Measurements from ENCODE around the gene RBM33. TPM values are rescaled to one million over a fixed set of nuclear protein-coding genes. Genes with fewer than 3 reads are reported as not detected.

RBM33 gene
- total and polyA plus RNA-seq, 2 of the 13 experiments (the other 11 are each of a cell fraction or from before 2014, with no cell fraction given) = 12.4 to 28.9 TPM

- TF ChIP-seq ZNF687 (CRISPR knock-in tag; IDR thresholded peaks at IDR 0.05) (no peak), ZZZ3 (CRISPR knock-in tag; IDR thresholded peaks at IDR 0.05; ENCODE audit: borderline replicate concordance) (no peak), SMARCE1 (IDR thresholded peaks at IDR 0.05; ENCODE audit: borderline replicate concordance) (no peak), SKI (IDR thresholded peaks at IDR 0.05; ENCODE audit: partially characterized antibody) (no peak), NCOA2 (CRISPR knock-in tag; IDR thresholded peaks at IDR 0.05) (no peak), TOE1 (CRISPR knock-in tag; IDR thresholded peaks at IDR 0.05) (no peak), ZNF674 (CRISPR knock-in tag; IDR thresholded peaks at IDR 0.05; ENCODE audit: low read depth) (no peak), ZNF577 (CRISPR knock-in tag; IDR thresholded peaks at IDR 0.05; ENCODE audit: borderline replicate concordance, low read depth) (no peak), HMG20A (CRISPR knock-in tag; IDR thresholded peaks at IDR 0.05; ENCODE audit: borderline replicate concordance) (no peak), ZNF75D (CRISPR knock-in tag; IDR thresholded peaks at IDR 0.05; ENCODE audit: borderline replicate concordance) (no peak), ISL2 (CRISPR knock-in tag; IDR thresholded peaks at IDR 0.05) (no peak), E2F5 (CRISPR knock-in tag; conservative IDR thresholded peaks at IDR 0.05) (no peak), ZFP36L1 (CRISPR knock-in tag; IDR thresholded peaks at IDR 0.05) (no peak), CREM (IDR thresholded peaks at IDR 0.05) (no peak), CREM (CRISPR knock-in tag; IDR thresholded peaks at IDR 0.05) (no peak), ZNF720 (CRISPR knock-in tag; IDR thresholded peaks at IDR 0.05) (no peak)
Observed at GRCh38 chr7:155737590-155737989, 93.1 kb downstream of the RBM33 start (continued).
